M059J (cell line): Measurements from ENCODE around the gene PIKFYVE. TPM values are rescaled to one million over a fixed set of nuclear protein-coding genes. Genes with fewer than 3 reads are reported as not detected.

Experiments
- total RNA-seq: library from RNA; depleted of rRNA; stranded (reverse); fragments of >200 nt; shearing (Covaris generic); gene quantifications from 2 replicates; pipeline ENCODE4 v1.2.3, GENCODE V29; 2014; rRNA removed

Gene PIKFYVE
- total RNA-seq, 1 experiment from 2014 or later: 16.6 TPM

Other genes starting within 250 kb of the PIKFYVE start
- gene PLEKHM3, start 240.7 kb upstream of the PIKFYVE start, total RNA-seq: 3.1 and 5.3 TPM in 2 replicates
- not detected in 2 replicates for gene CRYGD, start 141.7 kb upstream of the PIKFYVE start, total RNA-seq
- not detected in 2 replicates for gene CRYGC, start 136.4 kb upstream of the PIKFYVE start, total RNA-seq
- gene CRYGB, start 120.1 kb upstream of the PIKFYVE start, total RNA-seq: not detected in 2 replicates
- gene CRYGA, start 102.7 kb upstream of the PIKFYVE start, total RNA-seq: not detected in 2 replicates
- gene C2orf80, start 76.2 kb upstream of the PIKFYVE start, total RNA-seq: not detected in 2 replicates
- gene IDH1, start 11.2 kb upstream of the PIKFYVE start, total RNA-seq: 114 and 145 TPM in 2 replicates
- gene PTH2R, start 140.5 kb downstream of the PIKFYVE start, total RNA-seq: not detected in 2 replicates